ENCODE data around the gene HES4. TPM values are rescaled to one million over a fixed set of nuclear protein-coding genes. Genes with fewer than 3 reads are reported as not detected.
A peak's percentile ranks its signal among the peaks of the same experiment; 100 is the strongest.

Gene HES4
- total and polyA plus RNA-seq, 2 donors (not counting 1 experiment from before 2014, with no cell fraction given), result 0.49 to 2.0 TPM

GRCh38 chr1:1034439-1034781 is 34.5 kb upstream of the HES4 start:
- H3K4me1 ChIP-seq (ENCODE audit: control insufficient read depth, extremely low read depth, insufficient read depth, low read length), result no peaks in the 10 kb centered on the region
- no peak overlapping the region for H3K9ac ChIP-seq (ENCODE audit: insufficient read depth, low read length)
- no peak overlapping the region for H2AFZ ChIP-seq (ENCODE audit: low read length)
- H3K36me3 ChIP-seq (ENCODE audit: control insufficient read depth, insufficient read depth, low read length), result no peaks in the 10 kb centered on the region
- TF ChIP-seq EZH2 (IDR thresholded peaks at IDR 0.05; ENCODE audit: low read length, missing control alignments), result no peak
- no peak for TF ChIP-seq CTCF (conservative IDR thresholded peaks at IDR 0.05 in 1 of 2, IDR thresholded peaks at IDR 0.05 in 1 of 2; ENCODE audit: low read depth in 1 of 2, low read length in 2 of 2)
- no peaks in the 10 kb centered on the region for H3K79me2 ChIP-seq (ENCODE audit: control insufficient read depth, insufficient read depth, low read length)
- no peak for DNase-seq (ENCODE audit: low read depth in 2 of 2)
- peaks cover 1% of the 10 kb centered on the region for H4K20me1 ChIP-seq (ENCODE audit: control insufficient read depth, extremely low read depth, insufficient read depth, low read length)
- no peak overlapping the region for H3K4me3 ChIP-seq (replicated peaks in 1 of 4; ENCODE audit: control extremely low read depth in 1 of 4, insufficient read depth in 1 of 4, low read depth in 3 of 4, low read length in 4 of 4)
- no peaks in the 10 kb centered on the region for H3K9me3 ChIP-seq (ENCODE audit: control insufficient read depth, insufficient read depth, low read depth, low read length)
- H3K27ac ChIP-seq (ENCODE audit: insufficient read depth, low read length), result no peak overlapping the region
- no peak overlapping the region for H3K4me2 ChIP-seq (ENCODE audit: extremely low read depth, insufficient read depth, low read length)
- H3K27me3 ChIP-seq (ENCODE audit: control insufficient read depth, insufficient read depth, low read length), result no peaks in the 10 kb centered on the region

DNA sequence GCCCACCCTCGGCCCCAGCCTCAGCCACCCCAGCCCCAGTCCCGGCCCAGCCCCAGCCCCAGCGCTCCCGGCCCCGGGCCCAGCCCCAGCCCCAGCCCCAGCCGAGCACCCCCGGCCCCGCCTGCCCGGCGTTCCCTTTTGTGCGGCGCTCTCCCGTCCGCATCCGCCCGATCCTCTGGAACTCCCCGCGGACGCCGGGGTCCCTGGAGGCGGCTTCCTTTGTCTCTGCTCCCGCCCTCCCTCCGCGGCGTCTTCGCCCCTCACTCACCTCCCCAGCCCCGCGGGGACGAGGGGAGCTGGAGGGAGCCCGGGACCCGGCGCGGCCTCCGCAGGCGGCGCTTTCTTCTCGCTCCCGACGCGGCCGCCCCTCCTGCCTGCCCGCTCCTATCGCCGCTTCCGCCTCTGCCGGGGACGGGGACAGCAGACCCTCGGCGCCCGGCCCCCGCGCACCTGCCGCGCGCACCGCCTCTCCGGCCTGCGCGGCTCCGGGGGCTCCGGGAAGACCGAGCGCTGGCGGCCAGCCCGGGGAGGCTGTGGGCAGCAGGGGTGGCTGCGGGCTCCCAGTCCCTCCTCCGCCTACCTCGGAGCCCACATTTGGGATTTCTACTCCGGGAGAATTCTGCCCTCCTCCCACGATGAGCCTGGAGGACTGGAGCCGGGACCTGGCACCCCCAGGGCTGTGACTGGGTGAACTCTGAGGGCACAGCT is 34.0 kb upstream of the HES4 start:
- H3K4me3 ChIP-seq (replicated peaks in 1 of 4; ENCODE audit: control extremely low read depth in 1 of 4, insufficient read depth in 1 of 4, low read depth in 3 of 4, low read length in 4 of 4), result peak overlapping the region in 1 of 4 experiments; percentile 33
- H3K27me3 ChIP-seq (ENCODE audit: control insufficient read depth, insufficient read depth, low read length), result no peaks in the 10 kb centered on the region
- H3K36me3 ChIP-seq (ENCODE audit: control insufficient read depth, insufficient read depth, low read length), result no peaks in the 10 kb centered on the region
- peak overlapping the region; percentile 7 for H3K9ac ChIP-seq (ENCODE audit: insufficient read depth, low read length)
- TF ChIP-seq EZH2 (IDR thresholded peaks at IDR 0.05; ENCODE audit: low read length, missing control alignments) (peak; percentile 55), CTCF (conservative IDR thresholded peaks at IDR 0.05 in 1 of 2, IDR thresholded peaks at IDR 0.05 in 1 of 2; ENCODE audit: low read depth in 1 of 2, low read length in 2 of 2) (no peak)
- no peak for DNase-seq (ENCODE audit: low read depth in 2 of 2)
- H3K9me3 ChIP-seq (ENCODE audit: control insufficient read depth, insufficient read depth, low read depth, low read length), result no peaks in the 10 kb centered on the region
- H3K4me2 ChIP-seq (ENCODE audit: extremely low read depth, insufficient read depth, low read length), result peak overlapping the region; percentile 35
- H3K4me1 ChIP-seq (ENCODE audit: control insufficient read depth, extremely low read depth, insufficient read depth, low read length), result no peaks in the 10 kb centered on the region
- no peaks in the 10 kb centered on the region for H3K79me2 ChIP-seq (ENCODE audit: control insufficient read depth, insufficient read depth, low read length)
- no peak overlapping the region for H3K27ac ChIP-seq (ENCODE audit: insufficient read depth, low read length)
- no peak overlapping the region for H2AFZ ChIP-seq (ENCODE audit: low read length)
- H4K20me1 ChIP-seq (ENCODE audit: control insufficient read depth, extremely low read depth, insufficient read depth, low read length), result peaks cover 1% of the 10 kb centered on the region

DNA sequence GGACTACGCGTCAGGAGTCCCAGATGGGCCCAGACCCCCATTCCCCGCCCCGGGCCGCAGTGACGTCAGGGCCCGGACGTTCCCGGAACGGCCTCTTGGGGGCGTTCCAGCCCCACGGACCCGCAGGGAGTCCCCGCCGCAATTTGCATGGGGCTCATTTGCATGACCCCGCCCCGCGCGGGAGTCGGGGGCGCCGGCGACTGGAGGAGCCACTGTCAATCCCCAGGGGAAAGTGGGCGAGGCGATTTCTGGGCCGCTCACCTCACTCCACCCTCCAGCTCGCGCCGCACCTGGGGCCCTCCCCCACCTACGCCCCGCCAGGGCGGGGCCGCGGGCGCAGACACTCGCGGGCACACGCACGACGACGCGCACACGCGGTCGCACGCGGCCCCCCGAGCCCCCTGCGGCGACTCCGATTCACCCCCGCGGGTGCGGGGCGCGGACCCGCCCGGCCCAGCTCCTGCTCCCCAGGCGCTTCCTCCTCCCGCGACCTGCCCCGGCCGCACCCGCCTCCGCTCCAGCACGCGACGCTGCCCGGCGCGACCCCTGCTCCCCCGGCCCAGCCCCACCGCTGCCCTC is 33.2 kb upstream of the HES4 start:
- TF ChIP-seq EZH2 (IDR thresholded peaks at IDR 0.05; ENCODE audit: low read length, missing control alignments) (peak; percentile 45), CTCF (conservative IDR thresholded peaks at IDR 0.05 in 1 of 2, IDR thresholded peaks at IDR 0.05 in 1 of 2; ENCODE audit: low read depth in 1 of 2, low read length in 2 of 2) (peak; percentile 51 to 62)
- Histone ChIP-seq H3K9ac (ENCODE audit: insufficient read depth, low read length) (no peak overlapping the region), H3K27ac (ENCODE audit: insufficient read depth, low read length) (no peak overlapping the region), H3K27me3 (ENCODE audit: control insufficient read depth, insufficient read depth, low read length) (no peaks in the 10 kb centered on the region), H3K79me2 (ENCODE audit: control insufficient read depth, insufficient read depth, low read length) (no peaks in the 10 kb centered on the region), H4K20me1 (ENCODE audit: control insufficient read depth, extremely low read depth, insufficient read depth, low read length) (peaks cover 1% of the 10 kb centered on the region), H3K9me3 (ENCODE audit: control insufficient read depth, insufficient read depth, low read depth, low read length) (no peaks in the 10 kb centered on the region), H3K4me3 (replicated peaks in 1 of 4; ENCODE audit: control extremely low read depth in 1 of 4, insufficient read depth in 1 of 4, low read depth in 3 of 4, low read length in 4 of 4) (peak overlapping the region in 2 of 4 experiments; percentile 31 to 50), H3K4me2 (ENCODE audit: extremely low read depth, insufficient read depth, low read length) (no peak overlapping the region), H3K36me3 (ENCODE audit: control insufficient read depth, insufficient read depth, low read length) (no peaks in the 10 kb centered on the region), H2AFZ (ENCODE audit: low read length) (no peak overlapping the region), H3K4me1 (ENCODE audit: control insufficient read depth, extremely low read depth, insufficient read depth, low read length) (no peaks in the 10 kb centered on the region)
- peak; percentile 61 to 72 for DNase-seq (ENCODE audit: low read depth in 2 of 2)

Measured in fibroblast of lung (primary cell).